BLaER1 treated with 17β-estradiol and CSF1 and Interleukin-3, amounts not matched to agents 10 nM and 100 nM (cell line): Measurements from ENCODE around the gene NLRP6.
"Not testable (repeated sequence)": the region's sequence is repeated elsewhere in the genome, so short reads cannot be mapped to it uniquely, and the experiment has no call there.

Experiments
- H3K27ac ChIP-seq, 11 experiments: shearing (Covaris generic); formaldehyde crosslinking; 2 replicates each; pipeline ENCODE4 v1.8.1; 2022
- H3K27me3 ChIP-seq, 11 experiments: shearing (Covaris generic); formaldehyde crosslinking; 2 replicates each; pipeline ENCODE4 v1.8.1; 2022
- H3K36me3 ChIP-seq, 11 experiments: shearing (Covaris generic); formaldehyde crosslinking; 2 replicates each; pipeline ENCODE4 v1.8.1; 2022
- H3K4me1 ChIP-seq, 10 experiments: shearing (Covaris generic); formaldehyde crosslinking; 2 replicates each; pipeline ENCODE4 v1.8.1; 2022
- H3K4me2 ChIP-seq, 11 experiments: shearing (Covaris generic); formaldehyde crosslinking; 2 replicates each; pipeline ENCODE4 v1.8.1; 2022
- H3K4me3 ChIP-seq, 10 experiments: shearing (Covaris generic); formaldehyde crosslinking; 2 replicates each; pipeline ENCODE4 v1.8.1; 2022
- H3K9ac ChIP-seq, 11 experiments: shearing (Covaris generic); formaldehyde crosslinking; 2 replicates each; pipeline ENCODE4 v1.8.1; 2022
- H3K9me3 ChIP-seq, 11 experiments: shearing (Covaris generic); formaldehyde crosslinking; replicated peaks in 1 of 11; 2 replicates each; pipeline ENCODE4 v1.8.1; 2022
- H4K20me1 ChIP-seq, 11 experiments: shearing (Covaris generic); formaldehyde crosslinking; 2 replicates each; pipeline ENCODE4 v1.8.1; 2022
- Cebpa-rat ChIP-seq, 11 experiments: shearing (Covaris generic); IDR thresholded peaks; 2 replicates each; pipeline ENCODE4 v1.8.1; 2022

Gene NLRP6

DNA sequence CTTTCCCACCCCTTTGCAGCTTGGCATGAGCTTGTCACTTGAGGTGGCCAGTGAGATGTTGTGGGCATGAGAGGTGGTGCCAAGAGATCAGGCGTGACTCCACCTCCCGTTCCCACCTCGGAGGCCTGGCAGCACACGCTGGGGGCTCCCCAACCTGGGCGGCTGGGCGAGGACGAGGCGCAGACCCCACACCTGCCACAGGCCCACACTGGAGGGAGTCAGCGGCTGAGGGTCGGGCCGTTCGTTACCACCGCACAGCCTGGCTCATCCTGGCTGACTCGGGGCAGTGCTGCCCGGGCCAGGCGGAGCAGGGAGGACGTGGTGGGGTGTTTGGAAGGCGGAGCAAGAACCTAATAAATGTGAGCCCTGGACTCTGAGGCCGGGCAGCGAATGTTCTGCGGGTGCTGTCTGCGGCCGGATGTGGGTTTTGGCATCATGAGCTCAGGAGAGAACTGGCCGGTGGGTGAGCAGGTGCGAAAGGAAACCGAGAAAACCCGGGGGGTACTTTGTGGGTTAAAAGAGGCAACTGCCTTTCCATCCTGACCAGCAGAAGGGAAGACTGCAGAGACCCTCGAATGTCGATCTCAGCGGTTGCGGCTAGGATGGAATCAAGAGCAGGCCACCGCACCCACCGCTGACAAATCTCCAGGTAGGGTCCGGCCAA is 52.6 kb downstream of the NLRP6 start:
- peaks cover 78 to 100% (median 94%) of the 10 kb centered on the region in 10 experiments for H3K4me1 ChIP-seq
- no peaks in the 10 kb centered on the region for H3K36me3 ChIP-seq
- no peaks in the 10 kb centered on the region for H4K20me1 ChIP-seq
- peak overlapping the region; percentile 70 to 96 (median 87) for H3K4me2 ChIP-seq
- H3K9ac ChIP-seq: peak overlapping the region in 7 of 11 experiments; percentile 2 to 49 (median 45); a peak in 14 of 22 replicates
- peak overlapping the region in 5 of 11 experiments; percentile 12 to 43 (median 28); a peak in 8 of 22 replicates for H3K27ac ChIP-seq
- no peak for TF ChIP-seq Cebpa-rat (IDR thresholded peaks at IDR 0.05)
- H3K9me3 ChIP-seq: peaks cover 0 to 23% (median 6%) of the 10 kb centered on the region in 11 experiments; a peak in 11 of 22 replicates
- peaks cover 0 to 12% (median 0%) of the 10 kb centered on the region in 11 experiments; a peak in 4 of 22 replicates for H3K27me3 ChIP-seq
- H3K4me3 ChIP-seq: peak overlapping the region in 5 of 10 experiments; percentile 3 to 39 (median 14); a peak in 3 of 20 replicates

DNA sequence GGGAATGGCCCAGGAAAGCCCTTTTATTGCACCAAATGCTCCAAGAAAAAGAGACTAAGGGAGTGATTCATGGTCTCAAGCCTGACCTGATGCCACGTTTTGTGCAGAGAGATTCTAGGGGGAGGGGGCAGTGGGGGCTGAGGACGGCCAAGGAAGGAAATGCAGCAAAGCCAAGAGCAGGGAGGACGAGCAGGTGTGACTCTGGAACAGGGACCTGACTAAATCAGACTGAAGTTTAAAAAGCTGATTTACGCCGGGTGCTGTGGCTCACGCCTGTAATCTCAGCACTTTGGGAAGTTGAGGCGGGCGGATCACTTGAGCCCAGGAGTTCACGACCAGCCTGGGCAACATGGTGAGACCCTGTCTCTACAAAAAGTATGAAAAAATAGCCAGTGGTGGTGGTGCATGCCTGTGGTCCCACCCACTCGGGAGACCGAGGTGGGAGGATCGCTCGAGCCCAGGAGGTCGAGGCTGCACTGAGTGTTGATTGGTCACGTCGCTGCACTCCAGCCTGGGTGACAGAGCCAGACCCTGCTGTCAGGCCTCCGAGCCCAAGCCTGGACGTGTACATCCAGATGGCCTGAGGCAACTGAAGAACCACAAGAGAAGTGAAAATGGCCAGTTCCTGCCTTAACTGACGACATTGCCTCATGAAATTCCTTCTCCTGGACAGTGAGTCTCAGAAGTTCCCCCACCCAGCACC is 53.3 kb downstream of the NLRP6 start:
- Histone ChIP-seq H3K4me2 (peak overlapping the region; percentile 70 to 96 (median 87)), H4K20me1 (no peaks in the 10 kb centered on the region), H3K4me1 (peaks cover 78 to 100% (median 94%) of the 10 kb centered on the region in 10 experiments), H3K9me3 (peaks cover 0 to 23% (median 6%) of the 10 kb centered on the region in 11 experiments; a peak in 11 of 22 replicates), H3K27ac (peak overlapping the region in 3 of 11 experiments; percentile 16 to 43 (median 42); a peak in 5 of 22 replicates), H3K9ac (peak overlapping the region in 6 of 11 experiments; percentile 32 to 49 (median 45); a peak in 13 of 22 replicates), H3K4me3 (peak overlapping the region in 4 of 10 experiments; percentile 3 to 39 (median 18); a peak in 3 of 20 replicates), H3K27me3 (peaks cover 0 to 12% (median 0%) of the 10 kb centered on the region in 11 experiments; a peak in 4 of 22 replicates), H3K36me3 (no peaks in the 10 kb centered on the region)
- TF ChIP-seq Cebpa-rat (IDR thresholded peaks at IDR 0.05): no peak

DNA sequence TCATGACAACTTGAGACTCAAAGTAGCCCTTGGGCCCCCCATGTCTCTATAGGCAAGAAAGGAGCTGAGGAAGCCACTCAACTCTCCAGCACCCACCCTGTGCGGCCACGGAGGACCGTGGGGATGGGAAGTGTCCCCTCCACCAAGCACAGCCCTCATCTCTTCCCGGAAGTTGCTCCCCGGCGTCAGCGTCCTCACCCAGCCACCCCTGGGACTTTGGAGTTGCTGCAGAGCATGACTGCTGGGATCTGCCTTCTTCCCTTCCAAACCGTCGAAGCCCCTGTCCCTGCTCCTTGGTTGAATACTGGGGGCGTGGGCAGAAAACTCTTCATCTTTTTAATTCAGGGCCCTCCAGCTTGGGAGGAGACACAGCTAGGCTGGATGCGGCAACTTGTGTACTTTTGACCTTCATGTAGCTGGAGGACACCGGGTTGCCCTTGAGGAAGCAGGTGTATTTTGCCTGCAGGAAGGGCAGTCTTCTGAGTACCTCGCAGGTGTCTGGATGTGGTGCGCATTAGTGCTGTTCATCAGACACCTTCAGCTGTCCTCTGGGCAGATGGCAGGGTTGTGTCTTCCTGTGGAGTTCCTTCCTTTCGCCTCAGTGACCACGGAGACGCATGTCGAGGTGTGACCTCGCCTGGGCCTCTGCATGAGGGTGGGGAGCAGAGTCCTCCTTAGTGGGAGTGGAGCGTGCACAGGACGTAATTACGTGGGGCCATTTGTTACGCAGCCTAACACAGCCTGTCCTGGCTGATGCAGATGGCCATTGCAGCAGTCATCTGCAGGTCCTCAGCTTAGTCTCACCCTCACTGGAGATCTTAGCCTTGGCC is 54.7 kb downstream of the NLRP6 start:
- Histone ChIP-seq H3K36me3 (no peaks in the 10 kb centered on the region), H3K9ac (no peak overlapping the region), H3K9me3 (peaks cover 0 to 23% (median 6%) of the 10 kb centered on the region in 11 experiments; a peak in 11 of 22 replicates), H3K27ac (no peak overlapping the region), H3K4me3 (no peak overlapping the region), H4K20me1 (no peaks in the 10 kb centered on the region), H3K4me1 (peaks cover 78 to 100% (median 93%) of the 10 kb centered on the region in 10 experiments), H3K4me2 (peak overlapping the region in 9 of 11 experiments; percentile 7 to 96 (median 87); a peak in 18 of 22 replicates), H3K27me3 (peaks cover 0 to 12% (median 0%) of the 10 kb centered on the region in 11 experiments; a peak in 4 of 22 replicates)
- no peak for TF ChIP-seq Cebpa-rat (IDR thresholded peaks at IDR 0.05)

DNA sequence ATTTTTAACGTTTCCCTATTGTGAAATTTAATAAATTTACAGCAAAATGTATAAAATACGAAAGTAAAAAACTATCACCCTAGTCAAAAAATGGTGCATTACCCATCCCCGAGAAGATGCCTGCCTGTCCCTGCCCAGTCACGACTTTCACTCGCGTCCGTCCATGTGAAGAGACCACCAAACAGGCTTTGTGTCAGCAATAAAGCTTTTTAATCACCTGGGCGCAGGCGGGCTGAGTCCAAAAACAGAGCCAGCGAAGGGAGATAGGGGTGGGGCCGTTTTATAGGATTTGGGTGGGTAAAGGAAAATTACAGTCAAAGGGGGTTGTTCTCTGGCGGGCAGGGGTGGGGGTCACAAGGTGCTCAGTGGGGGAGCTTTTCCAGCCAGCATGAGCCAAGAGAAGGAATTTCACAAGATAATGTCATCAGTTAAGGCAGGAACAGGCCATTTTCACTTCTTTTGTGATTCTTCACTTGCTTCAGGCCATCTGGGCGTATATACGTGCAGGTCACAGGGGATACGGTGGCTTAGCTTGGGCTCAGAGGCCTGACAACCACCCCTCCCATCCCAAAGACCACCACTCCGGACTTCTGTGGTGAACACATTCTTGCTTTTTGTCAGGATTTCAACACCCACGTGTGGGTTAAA is 55.5 kb downstream of the NLRP6 start:
- H3K9ac ChIP-seq: 0 out of 22 replicates have a peak overlapping the region, but pooled peaks of 1 of the 11 experiments have one; percentile 1
- peaks cover 0 to 12% (median 0%) of the 10 kb centered on the region in 11 experiments; a peak in 4 of 22 replicates for H3K27me3 ChIP-seq
- peaks cover 73 to 95% (median 86%) of the 10 kb centered on the region in 10 experiments for H3K4me1 ChIP-seq
- peaks cover 0 to 23% (median 6%) of the 10 kb centered on the region in 11 experiments; a peak in 11 of 22 replicates for H3K9me3 ChIP-seq
- H3K4me3 ChIP-seq, H4K20me1 ChIP-seq, H3K36me3 ChIP-seq, H3K27ac ChIP-seq: not testable (repeated sequence)
- peak overlapping the region in 9 of 11 experiments; percentile 8 to 96 (median 85); a peak in 12 of 22 replicates for H3K4me2 ChIP-seq

DNA sequence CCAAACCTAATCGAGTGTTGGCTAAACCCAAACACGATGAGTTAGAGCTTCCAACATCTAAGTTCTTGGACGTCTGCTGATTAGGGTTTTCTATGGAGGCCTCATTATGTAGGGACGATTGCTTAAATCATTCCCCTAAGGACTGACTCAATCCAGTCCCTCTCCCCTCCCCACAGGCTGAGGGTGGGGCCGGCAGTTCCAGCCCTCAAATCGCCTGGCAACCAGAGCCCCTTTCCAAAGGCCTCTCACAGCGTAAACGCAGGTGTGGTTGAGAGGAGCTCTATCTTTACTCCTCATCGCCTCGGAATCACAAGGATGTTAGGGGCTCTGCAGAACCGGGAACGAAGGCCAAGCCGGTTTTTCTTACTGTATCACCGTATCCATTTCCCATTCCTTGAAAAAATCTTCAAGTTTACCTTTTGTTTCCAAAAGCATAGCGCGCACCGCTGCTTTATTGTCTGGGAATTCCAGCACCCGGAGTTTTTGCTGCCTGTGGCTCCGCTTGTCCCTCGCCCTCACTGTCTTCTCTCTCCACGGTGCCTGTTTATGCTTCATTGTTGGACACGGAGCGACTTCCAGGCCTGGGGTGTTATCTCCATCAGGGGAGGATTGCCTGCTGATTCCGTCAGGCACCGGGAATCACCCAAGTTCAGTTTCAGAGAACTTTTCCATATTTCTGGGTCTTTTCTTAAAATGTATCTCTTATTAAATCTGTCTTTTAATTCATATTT is 56.2 kb downstream of the NLRP6 start:
- no peaks in the 10 kb centered on the region for H4K20me1 ChIP-seq
- peaks cover 0 to 23% (median 6%) of the 10 kb centered on the region in 11 experiments; a peak in 11 of 22 replicates for H3K9me3 ChIP-seq
- TF ChIP-seq Cebpa-rat (IDR thresholded peaks at IDR 0.05): no peak
- 0 out of 22 replicates have a peak overlapping the region, but pooled peaks of 1 of the 11 experiments have one; percentile 1 for H3K9ac ChIP-seq
- H3K4me3 ChIP-seq: no peak overlapping the region
- peaks cover 66 to 88% (median 79%) of the 10 kb centered on the region in 10 experiments for H3K4me1 ChIP-seq
- H3K36me3 ChIP-seq: no peaks in the 10 kb centered on the region
- peak overlapping the region in 9 of 11 experiments; percentile 8 to 96 (median 43); a peak in 13 of 22 replicates for H3K4me2 ChIP-seq
- peaks cover 0 to 12% (median 0%) of the 10 kb centered on the region in 11 experiments; a peak in 4 of 22 replicates for H3K27me3 ChIP-seq
- H3K27ac ChIP-seq: 0 out of 22 replicates have a peak overlapping the region, but pooled peaks of 1 of the 11 experiments have one; percentile 1
